Measurements from ENCODE around the gene PLD5. TPM values are rescaled to one million over a fixed set of nuclear protein-coding genes. Genes with fewer than 3 reads are reported as not detected.

PLD5 gene
- total RNA-seq, 1 donor from 2014 or later, result 1.9 TPM

GRCh38 chr1:242425232-242425631, 99.3 kb downstream of the PLD5 start:
- Histone ChIP-seq H3K4me3 (ENCODE audit: low read depth, low read length) (no peak overlapping the region), H3K27me3 (ENCODE audit: control insufficient read depth, insufficient read depth, low read length) (no peaks in the 10 kb centered on the region), H3K36me3 (ENCODE audit: control insufficient read depth, insufficient read depth, low read length) (no peaks in the 10 kb centered on the region)
- peak; percentile 12 for TF ChIP-seq CTCF (IDR thresholded peaks at IDR 0.05; ENCODE audit: insufficient read depth, low read length, poor library complexity, severe bottlenecking)
- DNase-seq (ENCODE audit: low read depth), result no peak

- no peak overlapping the region for H3K4me3 ChIP-seq (ENCODE audit: low read depth, low read length)
- TF ChIP-seq CTCF (IDR thresholded peaks at IDR 0.05; ENCODE audit: insufficient read depth, low read length, poor library complexity, severe bottlenecking), result no peak
- H3K27me3 ChIP-seq (ENCODE audit: control insufficient read depth, insufficient read depth, low read length), result no peaks in the 10 kb centered on the region
- no peak for DNase-seq (ENCODE audit: low read depth)
- no peaks in the 10 kb centered on the region for H3K36me3 ChIP-seq (ENCODE audit: control insufficient read depth, insufficient read depth, low read length)
Measured at GRCh38 chr1:242416657-242417056, 107.8 kb downstream of the PLD5 start.

- no peaks in the 10 kb centered on the region for H3K27me3 ChIP-seq (ENCODE audit: control insufficient read depth, insufficient read depth, low read length)
- no peaks in the 10 kb centered on the region for H3K36me3 ChIP-seq (ENCODE audit: control insufficient read depth, insufficient read depth, low read length)
- no peak for TF ChIP-seq CTCF (IDR thresholded peaks at IDR 0.05; ENCODE audit: insufficient read depth, low read length, poor library complexity, severe bottlenecking)
- no peak for DNase-seq (ENCODE audit: low read depth)
- H3K4me3 ChIP-seq (ENCODE audit: low read depth, low read length), result no peak overlapping the region
Measured at GRCh38 chr1:242412921-242413320, 111.6 kb downstream of the PLD5 start.

GRCh38 chr1:242411901-242412300, 112.6 kb downstream of the PLD5 start:
- Histone ChIP-seq H3K27me3 (ENCODE audit: control insufficient read depth, insufficient read depth, low read length) (no peaks in the 10 kb centered on the region), H3K4me3 (ENCODE audit: low read depth, low read length) (no peak overlapping the region), H3K36me3 (ENCODE audit: control insufficient read depth, insufficient read depth, low read length) (no peaks in the 10 kb centered on the region)
- no peak for DNase-seq (ENCODE audit: low read depth)
- no peak for TF ChIP-seq CTCF (IDR thresholded peaks at IDR 0.05; ENCODE audit: insufficient read depth, low read length, poor library complexity, severe bottlenecking)

- Histone ChIP-seq H3K36me3 (ENCODE audit: control insufficient read depth, insufficient read depth, low read length) (no peaks in the 10 kb centered on the region), H3K4me3 (ENCODE audit: low read depth, low read length) (no peak overlapping the region), H3K27me3 (ENCODE audit: control insufficient read depth, insufficient read depth, low read length) (no peaks in the 10 kb centered on the region)
- DNase-seq (ENCODE audit: low read depth), result peak; percentile 4
- no peak for TF ChIP-seq CTCF (IDR thresholded peaks at IDR 0.05; ENCODE audit: insufficient read depth, low read length, poor library complexity, severe bottlenecking)
Measured at GRCh38 chr1:242405947-242406346, 118.5 kb downstream of the PLD5 start.

- no peak for DNase-seq (ENCODE audit: low read depth)
Measured at GRCh38 chr1:242404296-242404695, 120.2 kb downstream of the PLD5 start.

More at GRCh38 chr1:242404296-242404695, 120.2 kb downstream of the PLD5 start:
- H3K27me3 ChIP-seq (ENCODE audit: control insufficient read depth, insufficient read depth, low read length), result no peaks in the 10 kb centered on the region
- no peak for TF ChIP-seq CTCF (IDR thresholded peaks at IDR 0.05; ENCODE audit: insufficient read depth, low read length, poor library complexity, severe bottlenecking)
- H3K36me3 ChIP-seq (ENCODE audit: control insufficient read depth, insufficient read depth, low read length), result no peaks in the 10 kb centered on the region
- H3K4me3 ChIP-seq (ENCODE audit: low read depth, low read length), result no peak overlapping the region

Measured in kidney epithelial cell (primary cell).